ENCODE measurements around the gene CHRNG.
"Not testable (repeated sequence)": the region's sequence is repeated elsewhere in the genome, so short reads cannot be mapped to it uniquely, and the experiment has no call there.

CHRNG gene

DNA sequence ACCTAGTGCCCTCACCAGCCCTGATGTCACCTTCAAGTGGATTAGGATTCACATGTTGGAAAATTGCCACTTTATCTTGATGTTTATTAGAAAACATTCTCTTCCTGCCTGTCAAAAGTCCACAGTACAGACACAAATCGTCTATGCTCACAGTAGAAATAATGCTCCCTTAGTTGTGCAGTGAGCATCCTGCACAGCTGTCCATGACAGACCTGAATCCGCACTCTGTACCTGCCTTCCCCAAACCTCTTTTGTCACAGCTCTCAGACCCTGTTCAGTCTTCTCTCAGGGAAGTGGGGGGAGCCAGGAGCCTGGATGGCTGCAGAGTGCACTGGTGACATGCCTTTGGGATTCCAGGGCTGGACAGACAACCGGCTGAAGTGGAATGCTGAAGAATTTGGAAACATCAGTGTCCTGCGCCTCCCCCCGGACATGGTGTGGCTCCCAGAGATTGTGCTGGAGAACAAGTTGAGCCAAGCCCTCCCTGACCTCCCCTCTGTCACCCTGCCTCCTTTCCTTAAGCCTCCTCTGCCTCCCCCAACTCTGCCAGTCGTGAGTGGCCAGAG, 11.5 kb upstream of the CHRNG start:
- no peak for DNase-seq

DNA sequence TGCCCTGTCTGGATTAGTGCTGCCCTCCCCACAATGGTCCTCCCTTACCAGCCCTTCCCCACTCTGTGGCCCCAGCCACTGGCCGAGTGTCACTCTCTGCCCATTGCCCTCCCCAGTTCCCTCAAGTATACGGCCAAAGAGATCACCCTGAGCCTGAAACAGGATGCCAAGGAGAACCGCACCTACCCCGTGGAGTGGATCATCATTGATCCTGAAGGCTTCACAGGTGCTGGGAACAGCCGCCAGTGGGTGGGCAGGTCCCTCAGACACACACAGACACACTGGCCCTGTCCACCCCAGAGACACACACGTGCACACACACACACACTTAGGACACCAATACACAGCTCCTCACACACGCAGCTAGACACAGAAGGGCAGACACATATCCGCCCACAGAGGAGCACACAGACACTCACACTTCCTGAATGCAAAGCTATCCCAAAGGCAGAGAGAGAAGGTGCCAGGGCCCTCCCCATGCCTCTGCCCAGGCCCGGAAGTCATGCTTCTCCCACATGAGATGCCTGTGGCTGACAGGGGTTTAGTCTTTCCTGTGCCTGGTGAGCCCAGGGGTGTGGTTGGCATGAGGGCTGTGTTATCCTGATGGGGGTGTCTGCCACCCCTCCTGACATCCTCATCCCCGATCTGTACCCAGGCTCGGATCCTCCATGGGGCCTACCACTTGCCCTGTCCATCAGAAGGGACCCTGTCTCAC, 10.6 kb upstream of the CHRNG start:
- no peak for DNase-seq

GRCh38 chr2:232529806-232530547, 9.5 kb upstream of the CHRNG start:
- DNase-seq: no peak

- DNase-seq: no peak
Measured at GRCh38 chr2:232530626-232531260, 8.7 kb upstream of the CHRNG start.

DNA sequence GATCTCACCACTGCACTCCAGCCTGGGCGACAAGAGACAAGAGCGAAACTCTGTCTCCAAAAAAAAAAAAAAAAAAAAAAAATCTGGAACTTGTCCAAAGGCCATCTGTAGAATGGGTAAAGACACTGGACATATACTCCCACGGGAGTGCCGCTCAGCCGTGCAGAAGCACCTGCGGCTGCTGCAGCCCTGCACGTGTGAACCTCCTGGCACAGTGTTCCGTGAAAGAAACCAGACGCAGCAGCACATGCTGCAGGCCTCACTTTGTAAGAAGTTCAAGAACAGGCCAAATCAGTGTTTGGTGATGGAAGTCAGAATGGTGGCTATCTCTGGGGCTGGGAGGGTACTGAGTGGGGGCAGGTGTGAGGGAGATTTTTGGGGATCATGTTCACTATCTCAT, 7.1 kb upstream of the CHRNG start:
- no peak for DNase-seq

- not testable (repeated sequence) for DNase-seq
Measured at GRCh38 chr2:232532821-232533220, 6.7 kb upstream of the CHRNG start.

DNA sequence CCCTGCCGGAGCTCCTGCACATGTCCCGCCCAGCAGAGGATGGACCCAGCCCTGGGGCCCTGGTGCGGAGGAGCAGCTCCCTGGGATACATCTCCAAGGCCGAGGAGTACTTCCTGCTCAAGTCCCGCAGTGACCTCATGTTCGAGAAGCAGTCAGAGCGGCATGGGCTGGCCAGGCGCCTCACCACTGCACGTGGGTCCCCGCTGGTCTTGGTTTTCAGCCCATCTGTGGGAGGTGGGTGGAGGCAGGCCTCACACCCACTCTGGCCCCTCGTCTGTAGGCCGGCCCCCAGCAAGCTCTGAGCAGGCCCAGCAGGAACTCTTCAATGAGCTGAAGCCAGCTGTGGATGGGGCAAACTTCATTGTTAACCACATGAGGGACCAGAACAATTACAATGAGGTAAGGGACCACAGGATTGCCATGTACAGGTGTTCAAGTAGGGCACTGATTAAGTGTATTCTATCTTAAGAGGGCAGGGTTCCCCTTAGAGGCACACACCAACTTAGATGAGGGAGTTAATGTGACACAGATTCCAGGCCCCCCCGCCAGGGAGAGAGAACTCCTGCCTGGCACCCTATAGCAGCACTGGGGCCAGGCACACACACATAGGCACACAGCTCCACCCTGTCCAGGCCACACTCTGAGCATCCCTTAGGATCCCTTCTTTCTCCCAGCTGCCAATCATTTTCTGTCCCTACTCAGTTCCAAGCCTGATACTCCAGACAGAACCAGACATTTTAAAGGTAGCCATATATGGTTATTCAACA, 5.4 kb upstream of the CHRNG start:
- no peak for DNase-seq

DNA sequence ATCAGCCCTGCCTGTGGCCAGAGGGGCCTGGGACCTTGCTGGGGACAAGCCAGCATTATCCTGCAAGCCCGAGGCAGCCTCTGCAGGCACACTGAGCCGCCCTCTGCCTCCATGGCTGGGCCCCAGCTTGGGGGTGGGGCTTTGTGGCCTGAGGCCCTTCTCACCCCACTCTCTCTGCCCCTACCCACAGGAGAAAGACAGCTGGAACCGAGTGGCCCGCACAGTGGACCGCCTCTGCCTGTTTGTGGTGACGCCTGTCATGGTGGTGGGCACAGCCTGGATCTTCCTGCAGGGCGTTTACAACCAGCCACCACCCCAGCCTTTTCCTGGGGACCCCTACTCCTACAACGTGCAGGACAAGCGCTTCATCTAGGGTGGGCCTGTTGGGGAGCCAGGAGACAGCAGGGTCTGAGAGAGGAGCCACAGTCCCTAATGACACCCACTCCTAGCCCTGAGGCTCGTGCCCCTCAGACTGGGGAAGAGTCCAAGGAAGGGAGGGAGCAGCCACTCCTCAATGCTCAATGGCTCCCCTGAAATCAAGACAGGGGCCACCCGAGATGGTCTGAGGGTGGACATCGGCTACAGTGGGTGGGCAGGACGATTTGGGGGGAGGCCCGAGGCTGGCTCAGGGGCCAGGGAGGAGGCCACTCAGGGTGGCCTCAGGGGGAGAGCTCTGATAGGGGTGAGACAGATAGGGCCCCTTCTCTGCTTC, 4.4 kb upstream of the CHRNG start:
- DNase-seq: no peak

- no peak for DNase-seq
Measured at GRCh38 chr2:232535761-232536530, 3.5 kb upstream of the CHRNG start.

DNA sequence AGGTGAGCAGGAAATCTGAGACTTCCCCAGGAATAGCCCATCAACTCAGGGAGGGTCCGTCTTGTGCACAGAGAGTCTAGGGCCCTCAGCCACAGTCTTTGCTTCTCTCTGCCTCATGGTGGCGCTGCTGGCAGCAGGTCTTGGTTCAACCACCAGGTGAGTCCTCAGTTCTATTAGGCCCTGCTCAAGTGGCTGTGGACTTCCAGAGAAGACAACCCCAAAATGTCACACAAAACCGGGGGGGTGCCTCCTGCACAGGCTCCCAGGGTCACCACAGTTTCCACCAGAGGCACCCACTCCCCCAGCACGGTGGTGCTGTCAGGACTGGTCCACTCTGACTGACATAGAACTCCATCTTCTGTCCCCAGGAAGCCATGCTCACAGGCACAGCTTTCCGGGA, 2.4 kb upstream of the CHRNG start:
- DNase-seq: no peak

DNA sequence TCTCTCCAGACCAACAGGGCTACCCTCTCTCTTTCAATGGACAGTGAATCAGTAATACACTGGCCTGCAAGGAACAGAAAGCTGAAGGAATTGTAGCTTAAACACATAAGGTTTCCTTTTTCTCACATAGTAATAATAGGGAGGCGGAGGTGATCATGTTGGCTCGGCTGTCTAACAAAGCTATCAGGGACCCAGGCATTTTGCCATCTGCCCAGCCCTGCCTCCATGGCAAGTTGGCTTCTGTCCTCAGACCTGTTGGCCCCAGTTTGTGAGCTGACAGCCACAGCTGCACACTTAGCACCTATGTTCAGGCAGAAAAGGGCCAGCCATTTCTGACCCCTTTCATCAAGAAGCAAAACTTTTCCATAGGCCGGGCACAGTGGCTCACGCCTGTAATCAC, 2.0 kb upstream of the CHRNG start:
- no peak for DNase-seq

DNA sequence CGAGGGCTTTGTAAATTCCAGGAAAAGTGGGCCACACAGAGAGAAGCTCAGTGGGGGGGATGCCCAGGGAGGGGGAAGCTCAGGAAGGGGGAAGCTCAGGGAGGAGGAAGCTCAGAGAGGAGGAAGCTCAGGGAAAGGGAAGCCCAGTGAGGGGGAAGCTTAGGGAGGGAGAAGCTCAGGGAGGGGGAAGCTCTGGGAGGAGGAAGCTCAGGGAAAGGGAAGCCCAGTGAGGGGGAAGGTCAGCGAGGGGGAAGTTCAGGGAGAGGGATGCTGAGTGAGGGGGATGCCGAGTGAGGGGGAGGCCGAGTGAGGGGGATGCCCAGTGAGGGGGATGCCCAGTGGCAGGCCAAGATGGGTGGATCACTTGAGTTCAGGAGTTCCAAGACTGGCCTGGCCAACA, 821 bp upstream of the CHRNG start:
- no peak for DNase-seq

- no peak for DNase-seq
Measured at GRCh38 chr2:232540441-232541041, 1.0 kb downstream of the CHRNG start.

- no peak for DNase-seq
Measured at GRCh38 chr2:232541195-232541960, 1.9 kb downstream of the CHRNG start.

DNA sequence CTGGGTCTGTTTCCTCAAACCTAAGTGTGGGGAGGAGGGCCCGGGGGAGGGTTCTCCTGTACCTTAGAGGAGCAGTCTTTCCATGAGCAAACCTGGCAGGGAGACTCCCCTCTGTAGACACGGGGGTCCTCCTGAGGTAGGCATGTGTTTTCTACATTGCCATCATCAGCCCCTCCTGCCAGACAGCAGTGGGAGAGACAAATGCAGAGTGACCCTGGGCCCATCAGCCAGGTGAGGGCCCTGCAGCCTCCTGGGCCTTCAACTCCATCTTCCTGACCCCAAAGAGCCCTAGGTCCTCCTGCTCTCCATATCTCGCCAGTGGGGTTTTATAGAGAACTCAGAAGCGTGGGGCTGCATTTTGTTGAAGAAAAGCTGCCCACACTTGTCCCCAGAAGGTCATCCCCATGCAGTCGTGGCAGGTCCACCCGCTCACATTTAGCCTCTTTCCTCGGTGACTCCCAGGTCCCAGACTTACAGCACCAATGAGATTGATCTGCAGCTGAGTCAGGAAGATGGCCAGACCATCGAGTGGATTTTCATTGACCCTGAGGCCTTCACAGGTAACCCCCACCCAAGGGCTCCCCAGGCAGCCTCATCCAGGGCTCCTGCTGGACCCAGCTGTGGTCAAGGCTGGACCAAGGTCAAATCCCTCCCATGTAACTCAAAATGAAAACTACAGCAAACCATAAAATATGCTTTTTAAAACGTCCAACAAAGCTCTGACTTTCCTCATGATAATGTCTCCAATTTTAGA, 2.6 kb downstream of the CHRNG start:
- no peak for DNase-seq

- no peak for DNase-seq
Measured at GRCh38 chr2:232542715-232543467, 3.4 kb downstream of the CHRNG start.

- no peak for DNase-seq
Measured at GRCh38 chr2:232543491-232543890, 4.0 kb downstream of the CHRNG start.

All from nucleus accumbens (tissue), 56 donors.